HCT116 (cell line): ENCODE data around the gene ZNF646. TPM values are rescaled to one million over a fixed set of nuclear protein-coding genes. Genes with fewer than 3 reads are reported as not detected.

Experiments
- ATAC-seq: fragments of 200-7000 bp; cut with Tn5 transposase; 2 replicates; pipeline ENCODE4 v1.9.1; 2020; ENCODE audit warnings: mild to moderate bottlenecking, moderate library complexity
- BruUV-seq: library from RNA; stranded (reverse); fragments of 400-500 nt; replicated peaks from 2 replicates; lab custom pipeline; 2021; lab: Mats Ljungman, UMichigan
- CTCF ChIA-PET: fragments of 300-600 bp; sonication (Branson Sonifier 250); formaldehyde crosslinking; loops from one replicate; lab custom pipeline; 2021; ENCODE audit warnings: antibody characterized with exemption; lab: Charles Lee
- POLR2A ChIA-PET: fragments of 300-600, 350-600 bp; sonication (Branson Sonifier 250); formaldehyde crosslinking; loops from one replicate; lab custom pipeline; 2021; ENCODE audit warnings: antibody characterized with exemption; lab: Charles Lee
- RAD21 ChIA-PET, 2 experiments: fragments of 300-600 bp; sonication (Branson Sonifier 250); formaldehyde crosslinking; loops; one replicate each; lab custom pipeline; 2023; ENCODE audit warnings: low total read pairs in 2 of 2; ENCODE audit not compliant: uncharacterized antibody in 2 of 2, unreplicated experiment in 2 of 2, low non-redundant PET in 1 of 2; lab: Charles Lee
- DNase-seq: peaks from one replicate; pipeline ENCODE4 v3.0.0-alpha.2; 2010; ENCODE audit warnings: low read depth, low spot score
- H2AFZ ChIP-seq: fragments of 200-600 bp; shearing (Covaris generic), sonication (generic); 2 replicates; pipeline ENCODE4 v1.6.1; 2017; ENCODE audit warnings: low read depth, mixed run types, mixed read lengths, antibody characterized with exemption, low read length; ENCODE audit not compliant: poor library complexity, severe bottlenecking
- H3K27ac ChIP-seq: 2 replicates; pipeline ENCODE4 v1.5.1; 2012; ENCODE audit warnings: low read depth, low read length
- H3K27me3 ChIP-seq: fragments of 200-600 bp; sonication (generic); 2 replicates; pipeline ENCODE4 v1.6.1; 2016; ENCODE audit warnings: mixed run types, low read length, mixed read lengths; ENCODE audit not compliant: insufficient read depth
- H3K36me3 ChIP-seq, 2 experiments: fragments of 200-500 bp in 1 of 2; fragments of 200-600 bp in 1 of 2; sonication (Bioruptor generic) in 1 of 2; sonication (generic) in 1 of 2; 2 replicates each; pipeline versions ENCODE4 v1.5.1 to v1.6.1; 2014 to 2016; ENCODE audit warnings: low read length in 2 of 2, inconsistent platforms in 1 of 2, mixed read lengths in 1 of 2, mixed run types in 1 of 2; ENCODE audit not compliant: insufficient read depth in 2 of 2, control insufficient read depth in 1 of 2
- H3K4me1 ChIP-seq, 2 experiments: fragments of 200-600 bp in 1 of 2; sonication (generic) in 1 of 2; 2 replicates each; pipeline versions ENCODE4 v1.5.1 to v1.6.1; 2012 to 2017; ENCODE audit warnings: low read length in 2 of 2, inconsistent platforms in 1 of 2, mild to moderate bottlenecking in 1 of 2, mixed read lengths in 1 of 2, mixed run types in 1 of 2, moderate library complexity in 1 of 2; ENCODE audit not compliant: insufficient read depth in 2 of 2, control insufficient read depth in 1 of 2
- H3K4me2 ChIP-seq: fragments of 200-600 bp; sonication (generic); 2 replicates; pipeline ENCODE4 v1.6.1; 2017; ENCODE audit warnings: mixed run types, low read length, mixed read lengths
- H3K4me3 ChIP-seq, 2 experiments: fragments of 200-600 bp in 1 of 2; sonication (generic) in 1 of 2; replicated peaks in 1 of 2; 2 replicates each; pipeline ENCODE4 v1.5.1; 2011 to 2016; ENCODE audit warnings: low read length in 2 of 2, control low read depth in 1 of 2, low read depth in 1 of 2, mild to moderate bottlenecking in 1 of 2, mixed read lengths in 1 of 2, mixed run types in 1 of 2
- H3K79me2 ChIP-seq: fragments of 200-600 bp; sonication (generic); 2 replicates; pipeline ENCODE4 v1.6.1; 2017; ENCODE audit warnings: mild to moderate bottlenecking, mixed run types, low read length, moderate library complexity, mixed read lengths; ENCODE audit not compliant: insufficient read depth
- H3K9ac ChIP-seq: fragments of 200-600 bp; sonication (generic); 2 replicates; pipeline ENCODE4 v1.6.1; 2016; ENCODE audit warnings: low read length, mixed read lengths
- H3K9me2 ChIP-seq: fragments of 200-600 bp; sonication (generic), shearing (Covaris generic); 2 replicates; pipeline ENCODE4 v1.6.1; 2017; ENCODE audit warnings: mixed run types, mild to moderate bottlenecking, moderate library complexity; ENCODE audit not compliant: insufficient read depth
- H3K9me3 ChIP-seq, 2 experiments: fragments of 200-500 bp in 1 of 2; fragments of 200-600 bp in 1 of 2; sonication (Bioruptor generic) in 1 of 2; sonication (generic) in 1 of 2; 2 replicates each; pipeline ENCODE4 v1.6.1; 2014 to 2017; ENCODE audit warnings: low read length in 2 of 2, mixed read lengths in 2 of 2, inconsistent platforms in 1 of 2, low read depth in 1 of 2, mild to moderate bottlenecking in 1 of 2, mixed run types in 1 of 2, moderate library complexity in 1 of 2; ENCODE audit not compliant: control insufficient read depth in 1 of 2, insufficient read depth in 1 of 2
- H4K20me1 ChIP-seq: fragments of 200-600 bp; sonication (generic), shearing (Covaris generic); 2 replicates; pipeline ENCODE4 v1.6.1; 2017; ENCODE audit warnings: mixed run types, mild to moderate bottlenecking, moderate library complexity; ENCODE audit not compliant: insufficient read depth
- CBX3 ChIP-seq: IDR thresholded peaks from 2 replicates; pipeline ENCODE4 v1.6.1; 2012; ENCODE audit warnings: low read depth
- CEBPB ChIP-seq: IDR thresholded peaks from 2 replicates; pipeline ENCODE4 v1.6.1; 2012; ENCODE audit warnings: low read depth
- EGR1 ChIP-seq: IDR thresholded peaks from 2 replicates; pipeline ENCODE4 v1.6.1; 2012; ENCODE audit warnings: low read depth
- ELF1 ChIP-seq: IDR thresholded peaks from 2 replicates; pipeline ENCODE4 v1.6.1; 2012; ENCODE audit warnings: low read depth, borderline replicate concordance
- EZH2phosphoT487 ChIP-seq: fragments of 200-600 bp; IDR thresholded peaks from 2 replicates; pipeline ENCODE4 v1.6.1; 2018; ENCODE audit warnings: antibody characterized with exemption, borderline replicate concordance
- FOSL1 ChIP-seq: IDR thresholded peaks from 2 replicates; pipeline ENCODE4 v1.6.1; 2012; ENCODE audit warnings: low read depth
- MAX ChIP-seq: IDR thresholded peaks from 2 replicates; pipeline ENCODE4 v1.6.1; 2012
- ZBTB33 ChIP-seq: IDR thresholded peaks from 2 replicates; pipeline ENCODE4 v1.6.1; 2011; ENCODE audit warnings: mild to moderate bottlenecking, low read length, moderate library complexity; ENCODE audit not compliant: insufficient replicate concordance; ENCODE audit errors: extremely low read depth
- ZNF274 ChIP-seq: fragments of 200-500 bp; sonication (Bioruptor generic); IDR thresholded peaks from 2 replicates; pipeline ENCODE4 v1.6.1; 2014; ENCODE audit warnings: mild to moderate bottlenecking, low read depth, low read length, inconsistent platforms
- intact Hi-C: fragments of 100-400 bp; cut with micrococcal nuclease; formaldehyde crosslinking; loops from 2 replicates; pipeline ENCODE4 v1.10.0; 2022
- total RNA-seq: library from RNA; stranded (reverse); gene quantifications from one replicate; pipeline ENCODE4 v1.2.1, GENCODE V29; 2021; ENCODE audit not compliant: unreplicated experiment

Gene ZNF646
- total RNA-seq, 1 experiment from 2014 or later = 17.7 TPM

GRCh38 chr16:31110106-31111034 lies 36.1 kb downstream of the ZNF646 start:
- no peak overlapping the region for H3K4me2 ChIP-seq
- intact Hi-C loops = no loop called here
- H4K20me1 ChIP-seq = no peaks in the 10 kb centered on the region
- no peak for TF ChIP-seq EZH2phosphoT487
- no peak for TF ChIP-seq EGR1
- TF ChIP-seq CEBPB = no peak
- TF ChIP-seq MAX = no peak
- no peak for TF ChIP-seq FOSL1
- no peak for TF ChIP-seq ELF1
- TF ChIP-seq ZBTB33 = no peak
- no peak for TF ChIP-seq ZNF274
- TF ChIP-seq CBX3 = no peak
- H3K27ac ChIP-seq = no peak overlapping the region
- DNase-seq = no peak
- H3K9me3 ChIP-seq = no peaks in the 10 kb centered on the region
- no peaks in the 10 kb centered on the region for H3K9me2 ChIP-seq
- ChIA-PET CTCF (interaction anchor here (1.4 kb wide), 1 partner anchor 125 kb away, joined by 3 read pairs; the partner anchor contains the start of gene HSD3B7), POLR2A (no interaction called here), RAD21 (no interaction called here)
- no peak for ATAC-seq
- BruUV-seq = no TSS peak
- no peak overlapping the region for H2AFZ ChIP-seq
- no peaks in the 10 kb centered on the region for H3K27me3 ChIP-seq
- H3K79me2 ChIP-seq = peaks cover 21% of the 10 kb centered on the region
- peaks cover 10 to 38% of the 10 kb centered on the region in 2 experiments; a peak in 3 of 4 replicates for H3K4me1 ChIP-seq
- no peak overlapping the region for H3K4me3 ChIP-seq
- H3K9ac ChIP-seq = no peak overlapping the region
- H3K36me3 ChIP-seq = peaks cover 14 to 39% of the 10 kb centered on the region in 2 experiments
